Measurements from ENCODE around the gene INS. TPM values are rescaled to one million over a fixed set of nuclear protein-coding genes. Genes with fewer than 3 reads are reported as not detected.

The INS gene
- total RNA-seq, 6 donors from 2014 or later, result 0.67 TPM; not detected in 5

DNA sequence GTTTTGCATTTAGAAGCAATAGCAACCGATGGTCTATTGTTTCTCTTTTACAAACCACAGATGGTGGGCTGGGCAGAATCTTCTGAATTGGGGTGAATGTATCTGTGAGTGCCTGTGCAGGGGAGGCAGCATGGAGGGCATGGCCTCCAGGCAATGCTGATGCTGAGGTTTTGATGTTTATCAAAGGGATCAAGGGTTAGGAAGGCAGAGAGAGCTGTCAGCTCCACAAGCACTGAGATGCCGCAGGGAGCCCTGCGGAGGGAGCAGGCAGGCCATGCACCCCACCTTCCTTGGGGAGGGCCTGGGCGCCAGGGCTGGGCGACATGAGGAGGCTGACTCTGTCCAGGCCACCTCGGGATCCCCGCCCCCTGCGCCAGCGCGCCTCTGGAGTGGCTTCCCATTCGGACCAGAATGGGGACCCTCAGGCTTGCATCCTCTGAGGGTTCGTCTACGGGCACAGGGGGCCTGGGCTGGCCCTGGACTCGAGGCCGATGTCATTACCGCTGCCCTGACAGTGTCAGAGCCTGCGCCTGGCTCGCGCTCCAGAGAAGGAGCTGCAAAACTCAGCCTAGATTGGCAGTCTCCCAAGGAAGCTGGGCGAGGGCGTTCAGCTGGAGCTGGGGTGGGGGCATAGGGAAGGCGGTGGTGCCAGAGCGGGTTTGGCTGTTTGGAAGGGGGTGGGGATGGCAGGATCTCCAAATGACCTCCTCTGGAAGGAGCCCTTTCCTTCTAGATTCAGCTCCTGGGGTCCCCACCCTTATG, 24.5 kb upstream of the INS start:
- TF ChIP-seq EP300 (IDR thresholded peaks at IDR 0.05), result no peak
- TF ChIP-seq, protein P1, sequence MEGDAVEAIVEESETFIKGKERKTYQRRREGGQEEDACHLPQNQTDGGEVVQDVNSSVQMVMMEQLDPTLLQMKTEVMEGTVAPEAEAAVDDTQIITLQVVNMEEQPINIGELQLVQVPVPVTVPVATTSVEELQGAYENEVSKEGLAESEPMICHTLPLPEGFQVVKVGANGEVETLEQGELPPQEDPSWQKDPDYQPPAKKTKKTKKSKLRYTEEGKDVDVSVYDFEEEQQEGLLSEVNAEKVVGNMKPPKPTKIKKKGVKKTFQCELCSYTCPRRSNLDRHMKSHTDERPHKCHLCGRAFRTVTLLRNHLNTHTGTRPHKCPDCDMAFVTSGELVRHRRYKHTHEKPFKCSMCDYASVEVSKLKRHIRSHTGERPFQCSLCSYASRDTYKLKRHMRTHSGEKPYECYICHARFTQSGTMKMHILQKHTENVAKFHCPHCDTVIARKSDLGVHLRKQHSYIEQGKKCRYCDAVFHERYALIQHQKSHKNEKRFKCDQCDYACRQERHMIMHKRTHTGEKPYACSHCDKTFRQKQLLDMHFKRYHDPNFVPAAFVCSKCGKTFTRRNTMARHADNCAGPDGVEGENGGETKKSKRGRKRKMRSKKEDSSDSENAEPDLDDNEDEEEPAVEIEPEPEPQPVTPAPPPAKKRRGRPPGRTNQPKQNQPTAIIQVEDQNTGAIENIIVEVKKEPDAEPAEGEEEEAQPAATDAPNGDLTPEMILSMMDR (IDR thresholded peaks at IDR 0.05), result no peak
- no peak for TF ChIP-seq POLR2A (IDR thresholded peaks at IDR 0.05)
- no peak for TF ChIP-seq POLR2AphosphoS5 (IDR thresholded peaks at IDR 0.05)
- DNase-seq, result peak in 1 of 2 donors; percentile 80
- H3K27ac ChIP-seq, result no peak overlapping the region
- ATAC-seq (ENCODE audit: low FRiP score in 2 of 2), result no peak
- peaks cover 0 to 6% (median 0%) of the 10 kb centered on the region in 4 donors for H3K4me1 ChIP-seq
- no peaks in the 10 kb centered on the region for H3K36me3 ChIP-seq
- no peak overlapping the region for H3K4me3 ChIP-seq
- H3K27me3 ChIP-seq, result no peaks in the 10 kb centered on the region
- no peaks in the 10 kb centered on the region for H3K9me3 ChIP-seq
- 53 to 61% methylated on average over 3 to 20 of the region's 23 CpGs for WGBS, 2 donors

DNA sequence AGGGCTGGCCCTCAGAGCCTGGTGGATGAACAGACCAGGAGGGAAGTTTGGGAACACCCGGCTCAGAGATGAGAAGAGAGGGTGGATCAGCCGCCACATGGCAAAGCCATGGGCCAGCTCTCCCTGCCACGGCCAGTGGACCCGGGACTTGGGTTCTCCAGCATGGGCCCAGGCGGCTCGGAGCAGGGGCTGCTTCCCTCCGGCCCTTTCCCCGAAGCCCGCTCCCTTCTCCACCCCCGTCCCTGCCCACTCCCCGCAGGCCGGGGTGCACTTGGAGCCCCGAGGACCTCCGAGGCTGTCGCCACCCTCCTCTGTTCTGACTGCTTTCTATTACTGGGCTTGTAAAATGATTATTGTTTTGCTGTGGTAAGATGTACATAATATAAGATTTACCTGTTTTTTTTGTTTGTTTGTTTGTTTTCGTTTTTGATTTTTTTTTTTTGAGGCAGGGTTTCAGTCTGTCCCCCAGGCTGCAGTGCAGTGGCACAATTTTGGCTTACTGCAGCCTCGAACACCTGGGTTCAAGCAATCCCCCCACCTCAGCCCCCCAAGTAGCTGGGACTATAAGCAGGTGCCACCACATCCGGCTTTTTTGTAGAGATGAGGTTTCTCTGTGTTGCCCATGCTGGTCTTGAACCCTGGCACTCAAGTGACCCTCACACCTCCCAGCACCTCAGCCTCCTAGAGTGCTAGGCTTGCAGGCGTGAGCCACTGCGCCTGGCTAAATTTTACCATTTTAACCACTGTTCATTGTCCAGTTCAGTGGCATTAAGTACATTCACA, 21.9 kb upstream of the INS start:
- Histone ChIP-seq H3K9me3 (no peaks in the 10 kb centered on the region), H3K36me3 (no peaks in the 10 kb centered on the region), H3K4me1 (peaks cover 0 to 4% (median 0%) of the 10 kb centered on the region in 4 donors), H3K27ac (no peak overlapping the region), H3K27me3 (no peaks in the 10 kb centered on the region), H3K4me3 (no peak overlapping the region)
- DNase-seq (peak in 1 of 2 donors; percentile 74), ATAC-seq (ENCODE audit: low FRiP score in 2 of 2) (no peak)
- TF ChIP-seq, protein P1 (IDR thresholded peaks at IDR 0.05), result no peak
- TF ChIP-seq POLR2A (IDR thresholded peaks at IDR 0.05) (no peak), EP300 (IDR thresholded peaks at IDR 0.05) (no peak), POLR2AphosphoS5 (IDR thresholded peaks at IDR 0.05) (no peak)
- 80 to 87% methylated on average over 19 to 20 of the region's 20 CpGs for WGBS, 2 donors

GRCh38 chr11:2182075-2182474, 21.1 kb upstream of the INS start:
- peaks cover 0 to 4% (median 0%) of the 10 kb centered on the region in 4 donors for H3K4me1 ChIP-seq
- H3K27ac ChIP-seq, result no peak overlapping the region
- TF ChIP-seq, protein P1 (IDR thresholded peaks at IDR 0.05), result no peak
- TF ChIP-seq POLR2A (IDR thresholded peaks at IDR 0.05) (no peak), EP300 (IDR thresholded peaks at IDR 0.05) (no peak), POLR2AphosphoS5 (IDR thresholded peaks at IDR 0.05) (no peak)
- 83% methylated on average over 14 of the region's 18 CpGs; no CpG with 5 or more reads in 1 of the 2 donors for WGBS, 2 donors
- H3K27me3 ChIP-seq, result no peaks in the 10 kb centered on the region
- H3K4me3 ChIP-seq, result no peak overlapping the region
- no peaks in the 10 kb centered on the region for H3K9me3 ChIP-seq
- H3K36me3 ChIP-seq, result no peaks in the 10 kb centered on the region
- ATAC-seq (ENCODE audit: low FRiP score in 2 of 2) (no peak), DNase-seq (peak in 1 of 2 donors; percentile 69)

DNA sequence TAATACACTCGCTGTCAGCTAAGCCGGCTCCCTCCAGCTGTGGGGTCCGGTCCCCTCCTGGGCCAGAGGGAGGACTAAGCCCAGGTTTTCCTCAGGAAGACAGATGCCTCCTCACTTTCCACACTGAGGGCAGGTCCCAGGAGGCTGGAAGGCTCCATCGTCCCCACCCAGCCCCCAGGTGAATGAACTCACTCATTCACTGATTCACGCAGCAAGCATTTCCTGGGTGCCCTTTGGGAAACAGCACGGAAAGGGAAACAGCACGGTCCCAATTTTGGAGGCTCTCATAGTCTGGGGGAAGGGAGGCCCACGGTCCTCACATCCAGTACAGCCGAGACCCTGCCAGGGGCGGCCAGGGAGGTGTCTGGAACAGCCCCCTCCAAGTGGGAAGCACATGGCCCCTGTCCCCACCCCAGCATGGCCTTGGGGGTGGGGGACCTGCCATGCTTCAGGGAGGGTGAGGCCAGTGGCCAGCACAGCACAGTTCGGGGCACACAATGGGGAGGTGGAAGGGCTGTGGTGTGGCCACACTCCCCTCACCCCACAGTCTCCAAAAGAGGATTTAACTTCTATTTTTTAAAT, 19.9 kb upstream of the INS start:
- no peaks in the 10 kb centered on the region for H3K4me1 ChIP-seq
- no peak for ATAC-seq (ENCODE audit: low FRiP score in 2 of 2)
- no peak for TF ChIP-seq EP300 (IDR thresholded peaks at IDR 0.05)
- TF ChIP-seq, protein P1 (IDR thresholded peaks at IDR 0.05), result no peak
- TF ChIP-seq POLR2AphosphoS5 (IDR thresholded peaks at IDR 0.05), result no peak
- no peak for TF ChIP-seq POLR2A (IDR thresholded peaks at IDR 0.05)
- no peak for DNase-seq
- no peaks in the 10 kb centered on the region for H3K36me3 ChIP-seq
- H3K4me3 ChIP-seq, result no peak overlapping the region
- 78 to 80% methylated on average over 6 to 11 of the region's 11 CpGs for WGBS, 2 donors
- no peaks in the 10 kb centered on the region for H3K9me3 ChIP-seq
- H3K27me3 ChIP-seq, result no peaks in the 10 kb centered on the region
- no peak overlapping the region for H3K27ac ChIP-seq

Data from upper lobe of left lung (tissue), 6 donors.